GM23248 (cell line): ENCODE data around the gene LTO1. TPM values are rescaled to one million over a fixed set of nuclear protein-coding genes. Genes with fewer than 3 reads are reported as not detected.

Experiments
- DNase-seq: peaks from one replicate; pipeline ENCODE4 v3.0.0-alpha.2; 2015
- H2AFZ ChIP-seq: fragments of 200-600 bp; sonication (generic); 2 replicates; pipeline ENCODE4 v1.6.1; 2016; ENCODE audit warnings: antibody characterized with exemption
- H3F3A ChIP-seq: fragments of 200-600 bp; sonication (generic); 2 replicates; pipeline ENCODE4 v1.6.1; 2016; ENCODE audit warnings: mild to moderate bottlenecking, antibody characterized with exemption, mixed run types; ENCODE audit not compliant: insufficient read depth
- H3K27ac ChIP-seq: fragments of 200-600 bp; sonication (generic); 2 replicates; pipeline ENCODE4 v1.5.1; 2016; ENCODE audit warnings: mild to moderate bottlenecking
- H3K27me3 ChIP-seq: fragments of 200-600 bp; sonication (generic); replicated peaks from 2 replicates; pipeline ENCODE4 v1.6.1; 2016; ENCODE audit warnings: mild to moderate bottlenecking; ENCODE audit not compliant: insufficient read depth
- H3K36me3 ChIP-seq: fragments of 200-600 bp; sonication (generic); 2 replicates; pipeline ENCODE4 v1.6.1; 2016; ENCODE audit warnings: low read depth, mild to moderate bottlenecking
- H3K4me1 ChIP-seq: fragments of 200-600 bp; sonication (generic); 2 replicates; pipeline ENCODE4 v1.6.1; 2016; ENCODE audit warnings: mild to moderate bottlenecking; ENCODE audit not compliant: insufficient read depth
- H3K4me2 ChIP-seq: fragments of 200-600 bp; sonication (generic); one replicate; pipeline ENCODE4 v1.6.1; 2016; ENCODE audit warnings: mild to moderate bottlenecking; ENCODE audit not compliant: unreplicated experiment
- H3K4me3 ChIP-seq: fragments of 200-600 bp; sonication (generic); 2 replicates; pipeline ENCODE4 v1.5.1; 2016; ENCODE audit warnings: mild to moderate bottlenecking
- H3K79me2 ChIP-seq: fragments of 200-600 bp; sonication (generic); 2 replicates; pipeline ENCODE4 v1.6.1; 2016; ENCODE audit warnings: mild to moderate bottlenecking; ENCODE audit not compliant: insufficient read depth
- H3K9ac ChIP-seq: fragments of 200-600 bp; sonication (generic); 2 replicates; pipeline ENCODE4 v1.6.1; 2016; ENCODE audit warnings: mild to moderate bottlenecking
- H3K9me2 ChIP-seq: fragments of 200-600 bp; sonication (generic); 2 replicates; pipeline ENCODE4 v1.6.1; 2016; ENCODE audit warnings: mixed run types, mild to moderate bottlenecking, moderate library complexity; ENCODE audit not compliant: insufficient read depth
- H3K9me3 ChIP-seq: fragments of 200-600 bp; sonication (generic); one replicate; pipeline ENCODE4 v1.6.1; 2017; ENCODE audit warnings: low read depth
- H4K20me1 ChIP-seq: fragments of 200-600 bp; sonication (generic); 2 replicates; pipeline ENCODE4 v1.6.0; 2016; ENCODE audit not compliant: insufficient read depth
- EZH2 ChIP-seq: fragments of 200-600 bp; sonication (generic); IDR thresholded peaks from 2 replicates; pipeline ENCODE4 v1.6.1; 2018; ENCODE audit warnings: antibody characterized with exemption, mild to moderate bottlenecking; ENCODE audit not compliant: insufficient read depth, poor library complexity, severe bottlenecking
- EZH2phosphoT487 ChIP-seq: fragments of 200-600 bp; sonication (generic); IDR thresholded peaks from 2 replicates; pipeline ENCODE4 v1.6.1; 2018; ENCODE audit warnings: antibody characterized with exemption, moderate library complexity, mild to moderate bottlenecking, low read depth; ENCODE audit not compliant: insufficient read depth
- WGBS, 2 experiments: methylation state at CpG; one replicate each; pipeline ENCODE4 v1.1.6; 2015 to 2017; ENCODE audit warnings: low lambda C conversion rate in 2 of 2, low coverage in 1 of 2; ENCODE audit errors: missing lambda C conversion rate in 2 of 2; 5-methylcytosine and 5-hydroxymethylcytosine counted together
- in situ Hi-C: fragments of 300-500 bp; cut with MboI; formaldehyde crosslinking; loops from 2 replicates; pipeline ENCODE4 v1.15.0; 2020
- polyA plus RNA-seq: library from polyadenylated mRNA; unstranded; fragments of >200 nt; fragmentation: Nextera tagmentation; extraction: Ambion mirVana; gene quantifications from 2 replicates; pipeline ENCODE4 v1.2.1, GENCODE V29; 2016
- total RNA-seq: library from RNA; depleted of rRNA; stranded (reverse); fragments of >200 nt; shearing (Covaris generic); gene quantifications from 2 replicates; pipeline ENCODE4 v1.2.3, GENCODE V29; 2014

LTO1 gene
- total and polyA plus RNA-seq, 2 experiments from 2014 or later = 20.6 to 26.2 TPM

- Histone ChIP-seq H3K4me2 (no peak overlapping the region), H3K27me3 (no peaks in the 10 kb centered on the region), H3K36me3 (peaks cover 57% of the 10 kb centered on the region), H3K79me2 (peaks cover 25% of the 10 kb centered on the region), H3K4me3 (no peak overlapping the region), H3F3A (peaks cover 70% of the 10 kb centered on the region), H3K9me3 (no peaks in the 10 kb centered on the region), H4K20me1 (peaks cover 11% of the 10 kb centered on the region), H3K27ac (no peak overlapping the region), H3K4me1 (no peaks in the 10 kb centered on the region), H2AFZ (no peak overlapping the region), H3K9me2 (no peaks in the 10 kb centered on the region), H3K9ac (no peak overlapping the region)
- WGBS, 2 experiments = 95 to 96% methylated on average over 22 to 23 of the region's 23 CpGs
- no peak for DNase-seq
- in situ Hi-C loops = no loop called here
- TF ChIP-seq EZH2phosphoT487 (no peak), EZH2 (no peak)
These were observed 21.7 kb downstream of the LTO1 start for GRCh38 chr11:69653406-69653960.

GRCh38 chr11:69652999-69653398 lies 22.2 kb downstream of the LTO1 start:
- Histone ChIP-seq H3K36me3 (peaks cover 61% of the 10 kb centered on the region), H3K79me2 (peaks cover 30% of the 10 kb centered on the region), H3K9ac (peak overlapping the region; percentile 30; the same call in 1 of the 2 replicates), H3K27me3 (no peaks in the 10 kb centered on the region), H3K4me2 (no peak overlapping the region), H3K4me3 (no peak overlapping the region), H4K20me1 (peaks cover 11% of the 10 kb centered on the region), H3K9me2 (no peaks in the 10 kb centered on the region), H3K9me3 (no peaks in the 10 kb centered on the region), H3K4me1 (no peaks in the 10 kb centered on the region), H3F3A (peaks cover 75% of the 10 kb centered on the region), H3K27ac (0 out of 2 replicates have a peak overlapping the region, but pooled peaks have one; percentile 4), H2AFZ (no peak overlapping the region)
- no peak for TF ChIP-seq EZH2phosphoT487
- no peak for TF ChIP-seq EZH2
- 76 to 83% methylated on average over 11 of the region's 11 CpGs for WGBS, 2 experiments
- DNase-seq = no peak
- in situ Hi-C loops = no loop called here

- H3F3A ChIP-seq = peaks cover 84% of the 10 kb centered on the region
- no peak overlapping the region for H2AFZ ChIP-seq
- WGBS, 2 experiments = 95 to 96% methylated on average over 15 of the region's 15 CpGs
- no peak overlapping the region for H3K4me3 ChIP-seq
- H4K20me1 ChIP-seq = peaks cover 11% of the 10 kb centered on the region
- no peak overlapping the region for H3K4me2 ChIP-seq
- H3K9me3 ChIP-seq = no peaks in the 10 kb centered on the region
- H3K9ac ChIP-seq = no peak overlapping the region
- no peak for DNase-seq
- no peaks in the 10 kb centered on the region for H3K4me1 ChIP-seq
- no peaks in the 10 kb centered on the region for H3K9me2 ChIP-seq
- TF ChIP-seq EZH2 (no peak), EZH2phosphoT487 (no peak)
- H3K36me3 ChIP-seq = peaks cover 71% of the 10 kb centered on the region
- H3K27ac ChIP-seq = no peak overlapping the region
- H3K79me2 ChIP-seq = peaks cover 40% of the 10 kb centered on the region
- in situ Hi-C loops = no loop called here
- H3K27me3 ChIP-seq = no peaks in the 10 kb centered on the region
These were observed 23.1 kb downstream of the LTO1 start for GRCh38 chr11:69651834-69652620.

GRCh38 chr11:69650832-69651344 lies 24.3 kb downstream of the LTO1 start:
- H3K27ac ChIP-seq = peak overlapping the region; percentile 15; the same call in 1 of the 2 replicates
- H4K20me1 ChIP-seq = peaks cover 11% of the 10 kb centered on the region
- no peaks in the 10 kb centered on the region for H3K4me1 ChIP-seq
- no peak overlapping the region for H3K4me2 ChIP-seq
- H3K4me3 ChIP-seq = no peak overlapping the region
- 87 to 93% methylated on average over 14 to 23 of the region's 23 CpGs for WGBS, 2 experiments
- no peaks in the 10 kb centered on the region for H3K27me3 ChIP-seq
- no peak overlapping the region for H3K9ac ChIP-seq
- no peak for TF ChIP-seq EZH2phosphoT487
- no peak for TF ChIP-seq EZH2
- no peaks in the 10 kb centered on the region for H3K9me2 ChIP-seq
- no peak overlapping the region for H2AFZ ChIP-seq
- in situ Hi-C loops = no loop called here
- no peaks in the 10 kb centered on the region for H3K9me3 ChIP-seq
- peaks cover 82% of the 10 kb centered on the region for H3K36me3 ChIP-seq
- no peak for DNase-seq
- peaks cover 91% of the 10 kb centered on the region for H3F3A ChIP-seq
- H3K79me2 ChIP-seq = peaks cover 51% of the 10 kb centered on the region
